Small intestine (tissue), 7 donors: ENCODE data around the gene ORC5. TPM values are rescaled to one million over a fixed set of nuclear protein-coding genes. Genes with fewer than 3 reads are reported as not detected.
"Not testable (repeated sequence)": the region's sequence is repeated elsewhere in the genome, so short reads cannot be mapped to it uniquely, and the experiment has no call there.

ENCODE experiments used
- DNase-seq, 2 donors: peaks; one replicate each; pipeline versions ENCODE4 v3.0.0 to v3.0.0-alpha.2; 2013
- FAIRE-seq: peaks from 2 replicates; lab custom pipeline; 2012; peaks lifted over from hg19 to GRCh38; lab: Jason Lieb, UNC
- H3K27ac ChIP-seq, 3 donors: one replicate each; pipeline ENCODE4 v1.5.1; 2013; ENCODE audit warnings: low read length in 2 of 3, mild to moderate bottlenecking in 2 of 3, control low read depth in 1 of 3, inconsistent platforms in 1 of 3, low read depth in 1 of 3, moderate library complexity in 1 of 3
- H3K27me3 ChIP-seq, 3 donors: one replicate each; pipeline ENCODE4 v1.6.1; 2013; ENCODE audit warnings: low read length in 3 of 3, inconsistent platforms in 1 of 3; ENCODE audit not compliant: control insufficient read depth in 3 of 3, insufficient read depth in 3 of 3
- H3K36me3 ChIP-seq, 3 donors: one replicate each; pipeline ENCODE4 v1.6.1; 2013; ENCODE audit warnings: low read length in 3 of 3, inconsistent platforms in 1 of 3, low read depth in 1 of 3, mild to moderate bottlenecking in 1 of 3, moderate library complexity in 1 of 3; ENCODE audit not compliant: control insufficient read depth in 3 of 3, insufficient read depth in 2 of 3
- H3K4me1 ChIP-seq, 3 donors: one replicate each; pipeline ENCODE4 v1.6.1; 2013; ENCODE audit warnings: low read length in 2 of 3, inconsistent platforms in 1 of 3, low read depth in 1 of 3, mild to moderate bottlenecking in 1 of 3, moderate library complexity in 1 of 3; ENCODE audit not compliant: control insufficient read depth in 3 of 3, insufficient read depth in 2 of 3
- H3K4me3 ChIP-seq, 3 donors: one replicate each; pipeline ENCODE4 v1.5.1; 2013; ENCODE audit warnings: low read length in 3 of 3, control low read depth in 1 of 3, inconsistent platforms in 1 of 3, low read depth in 1 of 3, mild to moderate bottlenecking in 1 of 3, moderate library complexity in 1 of 3
- H3K9me3 ChIP-seq, 2 donors: one replicate each; pipeline ENCODE4 v1.6.1; 2013; ENCODE audit warnings: low read depth in 1 of 2, low read length in 1 of 2; ENCODE audit not compliant: control insufficient read depth in 2 of 2, insufficient read depth in 1 of 2
- WGBS, 3 donors: extraction: QIAGEN DNeasy Blood & Tissue Kit; methylation state at CpG; one replicate each; pipeline ENCODE4 v1.1.7; 2013; 5-methylcytosine and 5-hydroxymethylcytosine counted together
- polyA plus RNA-seq, 4 donors: library from polyadenylated mRNA; stranded (reverse) in 3 of 4; unstranded in 1 of 4; fragments of 200-250 nt in 3 of 4; fragments of 120-200 nt in 1 of 4; gene quantifications; one replicate each; pipeline versions ENCODE4 v1.2.1 to v1.2.3, GENCODE V29; 2013
- donor health status: healthy with polysubstance abuse.
- donor health status: control.
- donor health status: control.
- donor health status: Bipolar disorder and iron deficiency.
- donor health status: healthy.

Gene ORC5
- polyA plus RNA-seq, 4 donors = 3.8 to 18.4 (median 8.6) TPM

DNA sequence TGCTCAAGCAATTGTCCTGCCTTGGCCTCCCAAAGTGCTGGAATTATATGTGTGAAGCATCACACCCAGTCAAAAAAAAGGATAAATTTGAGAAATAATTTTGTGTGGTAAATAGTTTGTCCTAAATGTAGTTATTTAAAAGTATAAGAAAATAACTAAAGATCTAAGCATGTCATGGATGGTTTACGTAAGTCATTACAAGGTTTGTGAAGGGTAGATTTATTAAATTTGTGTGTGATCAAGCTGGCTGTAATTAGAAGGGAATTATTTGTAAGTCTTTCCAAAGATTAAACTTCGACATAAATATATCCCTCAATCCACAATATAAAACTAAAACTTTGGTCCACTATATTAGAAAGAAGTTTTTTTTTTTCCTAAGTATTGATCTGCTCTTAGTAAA is 28.6 kb downstream of the ORC5 start:
- peaks cover 0 to 11% (median 8%) of the 10 kb centered on the region in 3 donors for H3K36me3 ChIP-seq
- no peak overlapping the region for H3K4me3 ChIP-seq
- H3K27me3 ChIP-seq = no peaks in the 10 kb centered on the region
- no peak for FAIRE-seq
- 97 to 99% (median 98%) methylated on average over 2 of the region's 2 CpGs for WGBS, 3 donors
- no peak for DNase-seq
- H3K4me1 ChIP-seq = no peaks in the 10 kb centered on the region
- H3K27ac ChIP-seq = no peak overlapping the region
- H3K9me3 ChIP-seq = peaks cover 0 to 3% of the 10 kb centered on the region in 2 donors

- H3K36me3 ChIP-seq, DNase-seq, H3K9me3 ChIP-seq, H3K4me3 ChIP-seq, H3K4me1 ChIP-seq, H3K27me3 ChIP-seq, H3K27ac ChIP-seq, FAIRE-seq: not testable (repeated sequence)
- 98 to 99% (median 98%) methylated on average over 6 of the region's 6 CpGs for WGBS, 3 donors
Measured at GRCh38 chr7:104177565-104178083, 30.2 kb downstream of the ORC5 start.

- H3K9me3 ChIP-seq = no peaks in the 10 kb centered on the region
- H3K27ac ChIP-seq = no peak overlapping the region
- no peak for FAIRE-seq
- H3K36me3 ChIP-seq = peaks cover 0 to 4% (median 2%) of the 10 kb centered on the region in 3 donors
- H3K4me1 ChIP-seq = no peaks in the 10 kb centered on the region
- no peak overlapping the region for H3K4me3 ChIP-seq
- no peaks in the 10 kb centered on the region for H3K27me3 ChIP-seq
- DNase-seq = no peak
- WGBS, 3 donors = 62 to 70% (median 64%) methylated on average over 4 of the region's 4 CpGs
Measured at GRCh38 chr7:104176332-104176731, 31.5 kb downstream of the ORC5 start.

- H3K27ac ChIP-seq = no peak overlapping the region
- WGBS, 3 donors = 50 to 58% (median 54%) methylated on average over 2 of the region's 2 CpGs
- FAIRE-seq = no peak
Measured at GRCh38 chr7:104175361-104175984, 32.3 kb downstream of the ORC5 start.

DNA sequence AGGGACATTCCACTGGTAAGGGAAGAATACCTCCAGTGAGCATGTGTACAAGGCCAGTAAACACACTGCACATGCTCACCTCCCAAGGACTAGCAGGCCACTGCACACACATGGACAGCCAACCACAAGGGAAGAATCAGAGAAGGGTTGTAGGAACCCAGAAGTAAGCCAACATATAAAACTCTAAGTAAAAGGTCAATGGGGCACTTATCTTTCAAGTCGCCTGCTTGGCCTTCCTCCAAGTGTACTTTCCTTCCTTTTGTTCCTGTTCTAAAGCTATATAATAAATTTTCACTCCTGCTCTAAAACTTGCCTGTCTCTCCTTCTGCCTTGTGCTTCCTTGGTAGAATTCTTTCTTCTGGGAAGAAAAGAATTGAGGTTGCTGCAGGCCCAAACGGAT is 33.0 kb downstream of the ORC5 start:
- Histone ChIP-seq H3K27ac (no peak overlapping the region), H3K27me3 (no peaks in the 10 kb centered on the region), H3K9me3 (no peaks in the 10 kb centered on the region), H3K36me3 (peaks cover 0 to 3% (median 0%) of the 10 kb centered on the region in 3 donors), H3K4me3 (no peak overlapping the region), H3K4me1 (no peaks in the 10 kb centered on the region)
- DNase-seq = peak; percentile 61 to 81
- FAIRE-seq = no peak
- 17 to 48% (median 38%) methylated on average over 2 of the region's 2 CpGs for WGBS, 3 donors

More at GRCh38 chr7:104175361-104175984, 32.3 kb downstream of the ORC5 start:
- H3K4me1 ChIP-seq = no peaks in the 10 kb centered on the region
- H3K4me3 ChIP-seq = no peak overlapping the region
- no peaks in the 10 kb centered on the region for H3K27me3 ChIP-seq
- DNase-seq = no peak
- H3K9me3 ChIP-seq = no peaks in the 10 kb centered on the region
- H3K36me3 ChIP-seq = peaks cover 0 to 3% (median 2%) of the 10 kb centered on the region in 3 donors

DNA sequence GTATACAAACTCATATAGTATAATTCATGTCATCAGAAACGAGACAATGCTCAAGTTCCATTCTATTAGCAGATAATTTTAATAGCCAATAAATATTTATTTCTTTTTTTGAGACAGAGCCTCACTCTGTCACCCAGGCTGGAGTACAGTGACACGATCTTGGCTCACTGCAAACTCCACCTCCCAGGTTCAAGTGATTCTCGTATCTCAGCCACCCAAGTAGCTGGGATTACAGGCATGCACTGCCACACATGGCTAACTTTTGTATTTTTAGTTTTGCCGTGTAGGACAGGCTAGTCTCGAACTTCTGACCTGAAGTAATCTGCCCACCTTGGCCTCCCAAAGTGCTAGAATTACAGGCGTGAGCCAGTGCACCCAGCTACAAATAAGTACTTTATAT is 45.7 kb downstream of the ORC5 start:
- FAIRE-seq = no peak
- WGBS, 3 donors = 80 to 83% (median 82%) methylated on average over 6 of the region's 6 CpGs
- Histone ChIP-seq H3K36me3 (peaks cover 0 to 15% (median 5%) of the 10 kb centered on the region in 3 donors), H3K4me1 (no peaks in the 10 kb centered on the region), H3K27ac (no peak overlapping the region), H3K9me3 (no peaks in the 10 kb centered on the region), H3K4me3 (no peak overlapping the region), H3K27me3 (no peaks in the 10 kb centered on the region)
- no peak for DNase-seq

DNA sequence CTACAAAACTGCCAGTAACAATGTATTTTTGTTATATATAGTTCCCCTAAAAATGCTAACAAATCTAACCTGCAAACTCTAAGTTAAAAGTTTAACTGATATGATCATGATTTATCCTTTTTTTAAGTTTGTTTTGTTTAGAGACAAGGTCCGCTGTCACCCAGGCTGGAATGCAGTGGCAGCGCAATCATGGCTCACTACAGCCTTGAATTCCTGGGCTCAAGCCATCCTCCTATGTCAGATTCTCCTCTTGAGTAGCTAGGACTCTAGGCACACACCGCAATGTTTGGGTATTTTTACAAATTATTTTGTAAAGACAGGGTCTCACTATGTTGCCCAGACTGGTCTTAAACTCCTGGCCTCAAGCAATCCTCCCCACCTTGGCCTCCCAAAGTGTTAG is 46.6 kb downstream of the ORC5 start:
- DNase-seq (no peak), FAIRE-seq (no peak)
- peaks cover 0 to 15% (median 5%) of the 10 kb centered on the region in 3 donors for H3K36me3 ChIP-seq

DNA sequence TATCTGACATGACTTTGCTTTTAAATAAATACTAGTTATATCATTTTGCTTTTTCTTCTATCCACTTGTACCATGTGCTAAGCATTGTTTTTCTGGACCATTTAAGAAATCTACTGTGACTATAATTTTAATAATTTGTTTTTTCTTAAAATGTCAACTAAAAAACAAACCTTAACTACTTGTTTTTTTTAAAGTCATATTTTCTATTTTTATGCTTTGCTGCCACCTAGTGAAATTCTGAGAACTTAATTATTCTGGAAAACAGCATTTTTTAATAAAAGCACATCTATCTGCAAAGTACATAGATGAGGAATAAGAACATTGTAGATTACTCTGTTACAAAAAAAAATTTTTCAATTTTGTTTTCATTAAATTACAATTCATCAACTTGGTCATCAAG is 47.4 kb downstream of the ORC5 start:
- Histone ChIP-seq H3K9me3 (no peaks in the 10 kb centered on the region), H3K4me3 (no peak overlapping the region), H3K27me3 (no peaks in the 10 kb centered on the region), H3K4me1 (no peaks in the 10 kb centered on the region), H3K36me3 (peaks cover 0 to 11% (median 5%) of the 10 kb centered on the region in 3 donors), H3K27ac (no peak overlapping the region)
- DNase-seq (no peak), FAIRE-seq (peak; percentile 94)

More for the DNA sequence above, 46.6 kb downstream of the ORC5 start:
- H3K4me1 ChIP-seq = no peaks in the 10 kb centered on the region
- no peak overlapping the region for H3K4me3 ChIP-seq
- H3K9me3 ChIP-seq = no peaks in the 10 kb centered on the region
- 95 to 98% (median 96%) methylated on average over 3 of the region's 3 CpGs for WGBS, 3 donors
- H3K27me3 ChIP-seq = no peaks in the 10 kb centered on the region
- H3K27ac ChIP-seq = no peak overlapping the region
